Lung (tissue), 12 donors: ENCODE data around the gene PLCD1. TPM values are rescaled to one million over a fixed set of nuclear protein-coding genes. Genes with fewer than 3 reads are reported as not detected.

Source experiments
- ATAC-seq: fragments of 200-7000 bp; cut with Tn5 transposase; one replicate; pipeline ENCODE4 v1.9.1; 2020; ENCODE audit warnings: moderate number of reproducible peaks; ENCODE audit not compliant: insufficient read depth, low FRiP score
- DNase-seq, 3 donors: peaks; one replicate each; pipeline ENCODE4 v3.0.0-alpha.2; 2013 to 2017
- H3K27ac ChIP-seq, 2 donors: one replicate each; pipeline ENCODE4 v1.5.1; 2013; ENCODE audit warnings: mild to moderate bottlenecking in 2 of 2, moderate library complexity in 2 of 2, control low read depth in 1 of 2, inconsistent platforms in 1 of 2, low read depth in 1 of 2, low read length in 1 of 2
- H3K27me3 ChIP-seq, 3 donors: one replicate each; pipeline ENCODE4 v1.5.1; 2013; ENCODE audit warnings: low read length in 2 of 3; ENCODE audit not compliant: control insufficient read depth in 3 of 3, insufficient read depth in 3 of 3
- H3K36me3 ChIP-seq, 4 donors: one replicate each; pipeline ENCODE4 v1.5.1; 2013; ENCODE audit warnings: low read length in 4 of 4, mild to moderate bottlenecking in 1 of 4, moderate library complexity in 1 of 4; ENCODE audit not compliant: control insufficient read depth in 4 of 4, insufficient read depth in 4 of 4
- H3K4me1 ChIP-seq, 5 donors: one replicate each; pipeline ENCODE4 v1.5.1; 2013; ENCODE audit warnings: low read length in 5 of 5, mild to moderate bottlenecking in 2 of 5, moderate library complexity in 1 of 5; ENCODE audit not compliant: control insufficient read depth in 5 of 5, insufficient read depth in 5 of 5
- H3K4me3 ChIP-seq: one replicate; pipeline ENCODE4 v1.5.1; 2013; ENCODE audit warnings: mild to moderate bottlenecking, control low read depth, moderate library complexity
- H3K9ac ChIP-seq, 2 donors: one replicate each; pipeline ENCODE4 v1.5.1; 2013; ENCODE audit warnings: low read length in 2 of 2, control low read depth in 1 of 2; ENCODE audit not compliant: insufficient read depth in 1 of 2
- H3K9me3 ChIP-seq, 4 donors: one replicate each; pipeline ENCODE4 v1.5.1; 2013; ENCODE audit warnings: low read length in 3 of 4, mild to moderate bottlenecking in 1 of 4, moderate library complexity in 1 of 4; ENCODE audit not compliant: control insufficient read depth in 4 of 4, insufficient read depth in 3 of 4
- CTCF ChIP-seq: IDR thresholded peaks from 2 replicates; pipeline ENCODE4 v1.5.1; 2012; ENCODE audit warnings: mild to moderate bottlenecking; ENCODE audit errors: control extremely low read depth, extremely low read depth
- WGBS, 2 donors: extraction: QIAGEN DNeasy Blood & Tissue Kit; methylation state at CpG; one replicate each; pipeline ENCODE4 v1.1.7; 2013; 5-methylcytosine and 5-hydroxymethylcytosine counted together
- polyA plus RNA-seq, 2 donors: library from polyadenylated mRNA; stranded (reverse); fragments of 200-250 nt; gene quantifications; one replicate each; pipeline ENCODE4 v1.2.1, GENCODE V29; 2013
- total RNA-seq, 2 donors: library from RNA; depleted of rRNA in 1 of 2; stranded (reverse); fragments of >200 nt in 1 of 2; gene quantifications; one replicate each; pipeline ENCODE4 v1.2.1, GENCODE V29; 2014 to 2021
- donor health status: control.
- donor health status: control.
- donor health status: Bipolar disorder and iron deficiency.
- donor health status: healthy.
- donor health status: DM: yes; HTN: yes; CAD: no.

PLCD1 gene
- total and polyA plus RNA-seq, 4 donors: 16.9 to 55.3 (median 21.3) TPM

GRCh38 chr3:38022896-38023709 is 6.3 kb downstream of the PLCD1 start:
- Histone ChIP-seq H3K36me3 (peaks cover 0 to 5% (median 0%) of the 10 kb centered on the region in 4 donors), H3K4me1 (peaks cover 0 to 20% (median 10%) of the 10 kb centered on the region in 5 donors), H3K27ac (peak overlapping the region in 1 of 2 donors; percentile 94), H3K4me3 (no peak overlapping the region), H3K27me3 (no peaks in the 10 kb centered on the region), H3K9me3 (no peaks in the 10 kb centered on the region), H3K9ac (peak overlapping the region in 1 of 2 donors; percentile 51)
- DNase-seq (no peak), ATAC-seq (no peak)
- TF ChIP-seq CTCF: no peak
- WGBS, 2 donors: 79 to 88% methylated on average over 6 of the region's 6 CpGs

DNA sequence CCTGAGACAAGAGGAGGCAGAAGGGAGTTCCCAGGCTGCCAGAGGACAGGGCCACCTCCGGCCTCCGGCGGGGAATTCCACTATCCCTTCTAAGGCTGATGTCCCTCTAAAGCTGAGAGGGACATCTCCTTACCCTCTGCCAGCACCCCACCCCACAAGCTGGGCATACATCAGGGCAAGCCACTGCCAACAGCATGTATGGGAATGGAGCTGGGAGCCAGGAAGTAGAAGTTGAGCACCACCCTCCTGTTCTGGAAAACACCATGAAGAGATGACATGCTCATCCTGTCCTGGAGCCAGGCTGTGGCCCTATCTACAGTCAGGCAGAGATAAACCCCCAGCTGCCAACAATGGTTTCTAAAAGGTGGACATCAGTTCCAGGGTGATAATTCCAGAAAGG is 7.1 kb downstream of the PLCD1 start:
- no peak for TF ChIP-seq CTCF
- no peak for DNase-seq

DNA sequence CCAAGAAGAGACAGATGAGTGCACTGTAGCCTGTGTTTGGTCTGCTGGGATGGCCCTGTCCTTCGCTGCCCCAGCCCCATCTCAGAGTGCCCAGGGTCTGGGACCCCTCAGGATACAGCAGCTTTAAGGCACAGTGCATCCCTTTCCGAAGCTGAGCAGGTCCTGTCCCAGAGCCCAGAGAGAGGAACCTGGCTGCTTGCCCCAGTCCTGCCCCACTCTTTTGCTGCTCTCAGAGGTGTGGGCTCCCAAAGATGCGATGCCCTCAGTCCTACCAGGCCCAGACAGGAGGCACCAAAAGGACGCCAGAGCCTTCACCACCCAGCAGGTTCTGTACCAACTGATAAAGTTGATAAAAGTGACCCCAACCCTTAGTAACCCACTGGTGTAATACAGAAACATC is 8.2 kb downstream of the PLCD1 start:
- Histone ChIP-seq H3K36me3 (peaks cover 0 to 22% (median 7%) of the 10 kb centered on the region in 4 donors), H3K27ac (no peak overlapping the region), H3K9ac (no peak overlapping the region), H3K4me1 (peaks cover 0 to 18% (median 10%) of the 10 kb centered on the region in 5 donors), H3K4me3 (no peak overlapping the region), H3K27me3 (no peaks in the 10 kb centered on the region), H3K9me3 (peaks cover 0 to 9% (median 0%) of the 10 kb centered on the region in 4 donors)
- DNase-seq: no peak
- 77 to 97% methylated on average over 4 of the region's 4 CpGs for WGBS, 2 donors
- ATAC-seq: no peak
- no peak for TF ChIP-seq CTCF

More for the DNA sequence above, 7.1 kb downstream of the PLCD1 start:
- H3K9ac ChIP-seq: no peak overlapping the region
- H3K36me3 ChIP-seq: peaks cover 0 to 12% (median 0%) of the 10 kb centered on the region in 4 donors
- no peaks in the 10 kb centered on the region for H3K9me3 ChIP-seq
- no peak overlapping the region for H3K4me3 ChIP-seq
- WGBS, 2 donors: 52 to 55% methylated on average over 3 of the region's 3 CpGs
- peaks cover 0 to 18% (median 10%) of the 10 kb centered on the region in 5 donors for H3K4me1 ChIP-seq
- peak overlapping the region in 1 of 2 donors; percentile 38 for H3K27ac ChIP-seq
- ATAC-seq: no peak
- no peaks in the 10 kb centered on the region for H3K27me3 ChIP-seq
